ENCODE data around the gene BLNK.

BLNK gene

DNA sequence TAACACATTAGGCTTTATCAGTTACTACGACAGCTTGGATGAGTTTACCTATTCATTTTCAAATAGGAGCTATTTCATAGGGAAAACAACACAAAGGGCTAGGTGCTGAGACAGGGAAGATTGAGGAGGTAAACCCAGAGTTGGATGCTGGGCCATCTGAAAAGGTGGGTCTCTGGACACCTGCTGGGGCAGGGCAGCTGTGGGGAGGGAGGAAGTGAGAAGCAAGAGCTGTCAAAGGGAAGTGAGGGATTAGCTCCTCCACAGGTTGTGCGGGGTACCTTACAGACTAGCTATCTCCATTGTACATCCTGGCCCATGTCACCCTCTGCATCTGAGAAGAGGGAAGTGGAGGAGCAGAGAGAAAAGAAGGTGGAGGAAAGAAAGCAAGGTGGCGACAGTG lies 48.9 kb downstream of the BLNK start:
- TF ChIP-seq SIN3A (IDR thresholded peaks at IDR 0.05; ENCODE audit: borderline replicate concordance, insufficient read depth, low read length), result no peak
- TF ChIP-seq, protein P1, sequence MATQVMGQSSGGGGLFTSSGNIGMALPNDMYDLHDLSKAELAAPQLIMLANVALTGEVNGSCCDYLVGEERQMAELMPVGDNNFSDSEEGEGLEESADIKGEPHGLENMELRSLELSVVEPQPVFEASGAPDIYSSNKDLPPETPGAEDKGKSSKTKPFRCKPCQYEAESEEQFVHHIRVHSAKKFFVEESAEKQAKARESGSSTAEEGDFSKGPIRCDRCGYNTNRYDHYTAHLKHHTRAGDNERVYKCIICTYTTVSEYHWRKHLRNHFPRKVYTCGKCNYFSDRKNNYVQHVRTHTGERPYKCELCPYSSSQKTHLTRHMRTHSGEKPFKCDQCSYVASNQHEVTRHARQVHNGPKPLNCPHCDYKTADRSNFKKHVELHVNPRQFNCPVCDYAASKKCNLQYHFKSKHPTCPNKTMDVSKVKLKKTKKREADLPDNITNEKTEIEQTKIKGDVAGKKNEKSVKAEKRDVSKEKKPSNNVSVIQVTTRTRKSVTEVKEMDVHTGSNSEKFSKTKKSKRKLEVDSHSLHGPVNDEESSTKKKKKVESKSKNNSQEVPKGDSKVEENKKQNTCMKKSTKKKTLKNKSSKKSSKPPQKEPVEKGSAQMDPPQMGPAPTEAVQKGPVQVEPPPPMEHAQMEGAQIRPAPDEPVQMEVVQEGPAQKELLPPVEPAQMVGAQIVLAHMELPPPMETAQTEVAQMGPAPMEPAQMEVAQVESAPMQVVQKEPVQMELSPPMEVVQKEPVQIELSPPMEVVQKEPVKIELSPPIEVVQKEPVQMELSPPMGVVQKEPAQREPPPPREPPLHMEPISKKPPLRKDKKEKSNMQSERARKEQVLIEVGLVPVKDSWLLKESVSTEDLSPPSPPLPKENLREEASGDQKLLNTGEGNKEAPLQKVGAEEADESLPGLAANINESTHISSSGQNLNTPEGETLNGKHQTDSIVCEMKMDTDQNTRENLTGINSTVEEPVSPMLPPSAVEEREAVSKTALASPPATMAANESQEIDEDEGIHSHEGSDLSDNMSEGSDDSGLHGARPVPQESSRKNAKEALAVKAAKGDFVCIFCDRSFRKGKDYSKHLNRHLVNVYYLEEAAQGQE (IDR thresholded peaks at IDR 0.05; ENCODE audit: insufficient read depth in 1 of 2, low read depth in 2 of 2, low read length in 2 of 2), result no peak
- TF ChIP-seq TAF1 (IDR thresholded peaks at IDR 0.05; ENCODE audit: borderline replicate concordance, insufficient read depth, low read length), result no peak
- no peak for TF ChIP-seq FOXP2 (optimal IDR thresholded peaks at IDR 0.05; ENCODE audit: borderline replicate concordance, extremely low read depth, extremely low read length, insufficient read depth)
- TF ChIP-seq POLR2AphosphoS5 (IDR thresholded peaks at IDR 0.05; ENCODE audit: low read depth, low read length), result no peak

DNA sequence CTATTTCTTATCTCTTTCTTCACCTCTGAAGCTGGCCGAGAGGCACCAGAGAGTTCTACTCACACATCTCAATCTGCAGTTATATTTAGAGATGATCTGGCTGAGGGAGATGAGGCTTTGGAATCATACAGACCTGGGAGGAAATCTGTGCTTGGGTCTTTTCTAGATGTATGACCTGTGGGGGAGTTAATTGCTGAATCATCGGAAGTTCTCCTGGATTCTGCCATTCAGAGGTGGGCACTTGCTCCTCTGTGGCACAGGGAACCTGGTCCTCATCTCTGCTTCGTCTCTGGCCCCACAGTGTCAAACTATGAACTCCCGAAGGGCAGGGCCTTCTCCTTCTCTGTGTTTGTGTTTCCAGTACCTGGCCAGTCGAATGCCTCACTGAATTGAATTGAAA lies 52.5 kb downstream of the BLNK start:
- TF ChIP-seq, protein P1 (IDR thresholded peaks at IDR 0.05; ENCODE audit: insufficient read depth in 1 of 2, low read depth in 2 of 2, low read length in 2 of 2), result no peak
- TF ChIP-seq FOXP2 (optimal IDR thresholded peaks at IDR 0.05; ENCODE audit: borderline replicate concordance, extremely low read depth, extremely low read length, insufficient read depth) (no peak), TAF1 (IDR thresholded peaks at IDR 0.05; ENCODE audit: borderline replicate concordance, insufficient read depth, low read length) (no peak), POLR2AphosphoS5 (IDR thresholded peaks at IDR 0.05; ENCODE audit: low read depth, low read length) (no peak), SIN3A (IDR thresholded peaks at IDR 0.05; ENCODE audit: borderline replicate concordance, insufficient read depth, low read length) (no peak)

DNA sequence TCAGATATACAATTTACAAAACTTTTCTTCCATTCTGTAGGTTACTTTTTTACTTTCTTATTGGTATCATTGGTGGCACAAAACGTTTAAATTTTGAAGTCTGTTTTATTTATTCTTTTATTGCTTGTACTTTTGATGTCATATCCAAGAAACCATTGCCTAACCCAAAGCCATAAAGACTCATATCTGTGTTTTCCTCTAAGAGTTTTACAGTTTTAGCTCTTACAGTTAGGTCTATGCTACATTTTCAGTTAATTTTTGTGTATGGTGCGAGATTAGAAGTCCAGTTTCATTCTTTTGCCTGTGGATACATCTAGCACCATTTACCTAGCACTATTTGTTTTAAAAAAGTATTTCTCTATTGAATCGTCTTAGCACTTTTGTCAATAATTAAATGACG lies 53.7 kb downstream of the BLNK start:
- TF ChIP-seq, protein P1 (IDR thresholded peaks at IDR 0.05; ENCODE audit: insufficient read depth in 1 of 2, low read depth in 2 of 2, low read length in 2 of 2), result no peak
- TF ChIP-seq POLR2AphosphoS5 (IDR thresholded peaks at IDR 0.05; ENCODE audit: low read depth, low read length), result no peak
- TF ChIP-seq SIN3A (IDR thresholded peaks at IDR 0.05; ENCODE audit: borderline replicate concordance, insufficient read depth, low read length), result no peak
- TF ChIP-seq TAF1 (IDR thresholded peaks at IDR 0.05; ENCODE audit: borderline replicate concordance, insufficient read depth, low read length), result no peak
- no peak for TF ChIP-seq FOXP2 (optimal IDR thresholded peaks at IDR 0.05; ENCODE audit: borderline replicate concordance, extremely low read depth, extremely low read length, insufficient read depth)

DNA sequence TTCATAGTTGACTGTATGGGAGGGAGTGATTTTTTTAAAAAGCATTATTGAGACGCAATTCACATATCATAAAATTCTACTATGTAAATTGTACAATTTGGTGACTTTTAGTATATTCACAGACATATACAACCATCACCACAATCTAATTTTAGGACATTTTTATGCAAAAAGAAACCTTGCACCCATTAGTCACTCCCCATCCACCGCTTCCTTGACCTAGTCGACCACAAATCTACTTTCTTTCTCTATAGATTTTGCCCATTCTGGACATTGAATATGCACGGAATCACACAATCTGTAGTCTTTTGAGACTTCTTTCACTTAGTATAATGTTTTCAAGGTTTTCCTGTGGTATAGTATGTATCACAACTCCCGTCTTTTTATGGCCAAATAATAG lies 54.6 kb downstream of the BLNK start:
- TF ChIP-seq POLR2AphosphoS5 (IDR thresholded peaks at IDR 0.05; ENCODE audit: low read depth, low read length), result no peak

DNA sequence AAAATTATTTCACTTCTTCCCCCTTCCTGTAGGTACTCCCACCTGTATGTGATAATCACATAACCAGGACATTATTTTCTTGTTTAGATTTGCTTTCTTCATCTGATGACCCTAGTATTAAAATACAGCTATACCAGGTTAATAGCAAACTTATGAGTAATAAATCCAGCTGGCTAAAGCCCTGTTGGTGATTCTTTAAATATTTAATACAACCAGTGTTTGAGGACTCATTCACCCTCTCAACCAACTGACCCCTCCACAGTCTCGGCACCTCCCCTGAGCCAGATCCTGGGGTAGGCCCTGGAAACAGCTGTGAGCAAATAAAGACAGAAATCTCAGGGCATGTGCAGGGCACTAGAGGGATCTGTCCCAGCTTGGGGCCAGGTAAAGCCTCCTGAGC lies 58.5 kb downstream of the BLNK start:
- TF ChIP-seq, protein P1 (IDR thresholded peaks at IDR 0.05; ENCODE audit: insufficient read depth in 1 of 2, low read depth in 2 of 2, low read length in 2 of 2), result no peak
- no peak for TF ChIP-seq POLR2AphosphoS5 (IDR thresholded peaks at IDR 0.05; ENCODE audit: low read depth, low read length)
